ENCODE data around the gene TRIM52. TPM values are rescaled to one million over a fixed set of nuclear protein-coding genes. Genes with fewer than 3 reads are reported as not detected.

Gene TRIM52
- total RNA-seq, 1 donor from 2014 or later, result 9.4 TPM

DNA sequence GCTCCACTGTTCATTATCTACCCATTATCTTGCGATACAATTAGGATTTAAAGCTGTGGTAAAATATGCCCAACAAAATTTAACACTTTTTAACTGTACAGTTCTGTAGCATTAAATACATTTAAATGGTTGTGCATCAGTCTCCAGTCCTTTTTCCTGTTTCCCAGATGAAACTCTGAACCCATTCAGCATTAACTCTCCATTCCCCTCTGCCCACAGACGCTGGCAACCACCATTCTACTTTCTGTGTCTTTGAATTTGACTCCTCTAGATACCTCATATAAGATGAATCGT lies 53.0 kb downstream of the TRIM52 start:
- Histone ChIP-seq H3K4me2 (peak overlapping the region; percentile 67), H3K27ac (no peak overlapping the region), H3K79me2 (ENCODE audit: low read depth) (no peaks in the 10 kb centered on the region), H3K4me3 (peak overlapping the region; percentile 83), H3F3A (ENCODE audit: low read depth) (peaks cover 34% of the 10 kb centered on the region), H3K9me3 (ENCODE audit: low read depth) (no peaks in the 10 kb centered on the region), H4K20me1 (ENCODE audit: low read depth) (peaks cover 23% of the 10 kb centered on the region), H3K9ac (no peak overlapping the region), H3K27me3 (peaks cover 65% of the 10 kb centered on the region), H3K4me1 (peaks cover 9% of the 10 kb centered on the region), H3K36me3 (no peaks in the 10 kb centered on the region), H2AFZ (replicated peaks) (no peak overlapping the region)
- TF ChIP-seq, protein P1, sequence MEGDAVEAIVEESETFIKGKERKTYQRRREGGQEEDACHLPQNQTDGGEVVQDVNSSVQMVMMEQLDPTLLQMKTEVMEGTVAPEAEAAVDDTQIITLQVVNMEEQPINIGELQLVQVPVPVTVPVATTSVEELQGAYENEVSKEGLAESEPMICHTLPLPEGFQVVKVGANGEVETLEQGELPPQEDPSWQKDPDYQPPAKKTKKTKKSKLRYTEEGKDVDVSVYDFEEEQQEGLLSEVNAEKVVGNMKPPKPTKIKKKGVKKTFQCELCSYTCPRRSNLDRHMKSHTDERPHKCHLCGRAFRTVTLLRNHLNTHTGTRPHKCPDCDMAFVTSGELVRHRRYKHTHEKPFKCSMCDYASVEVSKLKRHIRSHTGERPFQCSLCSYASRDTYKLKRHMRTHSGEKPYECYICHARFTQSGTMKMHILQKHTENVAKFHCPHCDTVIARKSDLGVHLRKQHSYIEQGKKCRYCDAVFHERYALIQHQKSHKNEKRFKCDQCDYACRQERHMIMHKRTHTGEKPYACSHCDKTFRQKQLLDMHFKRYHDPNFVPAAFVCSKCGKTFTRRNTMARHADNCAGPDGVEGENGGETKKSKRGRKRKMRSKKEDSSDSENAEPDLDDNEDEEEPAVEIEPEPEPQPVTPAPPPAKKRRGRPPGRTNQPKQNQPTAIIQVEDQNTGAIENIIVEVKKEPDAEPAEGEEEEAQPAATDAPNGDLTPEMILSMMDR (IDR thresholded peaks at IDR 0.05), result no peak
- no peak for TF ChIP-seq EZH2 (IDR thresholded peaks at IDR 0.05)
- no peak for TF ChIP-seq EZH2phosphoT487 (IDR thresholded peaks at IDR 0.05)
- peaks cover 11% of the 10 kb centered on the region for H3K36me3 Mint-ChIP-seq
- peaks cover 25% of the 10 kb centered on the region for H3K4me1 Mint-ChIP-seq
- H3K9me3 Mint-ChIP-seq, result peaks cover 17% of the 10 kb centered on the region
- no peak overlapping the region for H3K27ac Mint-ChIP-seq
- DNase-seq (ENCODE audit: low spot score), result no peak
- peaks cover 55% of the 10 kb centered on the region for H3K27me3 Mint-ChIP-seq (ENCODE audit: insufficient read depth, low read depth)
- peak overlapping the region; percentile 97 for H3K4me3 Mint-ChIP-seq

DNA sequence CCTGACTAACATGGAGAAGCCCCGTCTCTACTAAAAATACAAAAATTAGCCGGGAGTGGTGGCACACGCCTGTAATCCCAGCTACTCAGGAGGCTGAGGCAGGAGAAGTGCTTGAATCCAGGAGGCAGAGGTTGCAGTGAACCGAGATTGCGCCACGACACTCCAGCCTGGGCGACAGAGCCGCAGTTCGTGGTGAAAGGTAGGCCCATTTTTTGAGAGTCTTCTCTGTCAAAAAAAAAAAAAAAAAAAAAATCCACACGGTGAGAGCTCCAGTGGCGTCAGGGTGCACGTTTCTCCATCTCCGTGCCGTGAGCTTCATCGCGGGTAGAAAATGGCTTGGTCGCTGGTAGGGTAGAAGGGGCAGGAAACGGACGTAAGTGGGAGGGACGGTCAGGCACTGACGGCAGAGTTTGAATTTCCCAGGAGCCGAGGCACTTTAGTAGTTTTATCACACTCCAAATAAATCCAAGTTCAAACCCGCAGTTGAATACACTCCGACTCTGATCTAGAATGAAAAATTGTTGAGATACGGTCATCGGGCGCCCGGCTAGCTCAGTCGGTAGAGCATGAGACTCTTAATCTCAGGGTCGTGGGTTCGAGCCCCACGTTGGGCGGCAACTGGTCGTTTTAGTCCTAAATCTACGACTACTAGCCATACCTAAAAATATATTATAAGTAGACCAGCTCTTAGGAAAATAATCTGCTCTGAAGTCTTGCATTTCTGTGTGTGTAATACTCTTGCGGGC lies 53.6 kb downstream of the TRIM52 start:
- peaks cover 11% of the 10 kb centered on the region for H3K36me3 Mint-ChIP-seq
- H3K9me3 Mint-ChIP-seq, result peaks cover 17% of the 10 kb centered on the region
- peak overlapping the region; percentile 97 for H3K4me3 Mint-ChIP-seq
- Histone ChIP-seq H3K9ac (no peak overlapping the region), H3K79me2 (ENCODE audit: low read depth) (no peaks in the 10 kb centered on the region), H3K27ac (no peak overlapping the region), H3K36me3 (no peaks in the 10 kb centered on the region), H3K4me2 (peak overlapping the region; percentile 67), H3K9me3 (ENCODE audit: low read depth) (no peaks in the 10 kb centered on the region), H3K4me1 (peaks cover 9% of the 10 kb centered on the region), H3K27me3 (peaks cover 65% of the 10 kb centered on the region), H4K20me1 (ENCODE audit: low read depth) (peaks cover 23% of the 10 kb centered on the region), H3K4me3 (peak overlapping the region; percentile 83), H2AFZ (replicated peaks) (peak overlapping the region; percentile 74), H3F3A (ENCODE audit: low read depth) (peaks cover 36% of the 10 kb centered on the region)
- DNase-seq (ENCODE audit: low spot score), result peak; percentile 73
- H3K4me1 Mint-ChIP-seq, result peaks cover 25% of the 10 kb centered on the region
- peak overlapping the region; percentile 99 for H3K27ac Mint-ChIP-seq
- no peak for TF ChIP-seq EZH2 (IDR thresholded peaks at IDR 0.05)
- TF ChIP-seq, protein P1 (IDR thresholded peaks at IDR 0.05), result no peak
- TF ChIP-seq EZH2phosphoT487 (IDR thresholded peaks at IDR 0.05), result no peak
- H3K27me3 Mint-ChIP-seq (ENCODE audit: insufficient read depth, low read depth), result peaks cover 57% of the 10 kb centered on the region

DNA sequence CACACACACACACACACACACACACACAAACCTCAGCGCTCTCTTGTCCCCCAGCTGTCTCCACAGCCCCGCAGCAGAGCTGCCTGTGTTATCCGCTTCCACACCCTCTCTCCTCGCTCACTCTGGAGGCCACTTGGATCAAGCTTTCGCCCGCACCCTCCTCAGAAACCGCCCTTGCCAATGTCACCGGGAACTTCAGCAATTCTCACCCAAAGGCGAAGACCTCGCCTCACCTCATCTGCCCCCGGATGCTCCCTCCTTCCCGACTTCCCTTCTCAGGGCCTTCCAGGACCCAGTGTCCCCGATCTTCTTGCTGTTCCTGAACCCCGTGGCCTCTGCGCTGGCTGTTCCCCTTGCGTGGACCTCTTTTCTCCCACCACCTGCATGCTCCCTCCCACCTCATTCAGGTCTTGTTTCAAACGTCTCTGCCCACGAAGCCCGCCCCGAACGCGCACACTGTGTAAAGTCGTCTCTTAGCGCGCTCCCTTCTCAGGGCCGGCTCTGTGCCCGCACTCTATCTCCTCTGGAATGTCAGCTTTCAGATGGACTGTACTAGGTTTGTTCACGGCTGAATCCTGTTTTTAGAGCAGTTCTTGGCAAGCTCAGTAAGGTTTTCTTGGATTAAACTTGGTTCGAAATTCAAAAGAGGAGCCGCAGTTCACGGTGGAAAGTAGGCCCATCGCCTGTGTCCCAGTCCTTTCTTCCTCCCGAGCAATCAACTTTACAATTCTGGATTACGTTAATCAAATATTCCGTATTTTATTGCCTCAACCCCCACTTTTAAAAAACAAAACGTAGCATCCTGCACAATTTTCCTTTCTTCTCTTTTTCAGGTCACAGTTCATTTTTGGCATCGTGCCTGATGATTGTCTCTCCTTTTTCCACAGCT lies 54.9 kb downstream of the TRIM52 start:
- peaks cover 60% of the 10 kb centered on the region for H3K27me3 Mint-ChIP-seq (ENCODE audit: insufficient read depth, low read depth)
- peaks cover 9% of the 10 kb centered on the region for H3K4me1 ChIP-seq
- no peak overlapping the region for H3K9ac ChIP-seq
- H3F3A ChIP-seq (ENCODE audit: low read depth), result peaks cover 36% of the 10 kb centered on the region
- peaks cover 25% of the 10 kb centered on the region for H3K4me1 Mint-ChIP-seq
- H3K36me3 ChIP-seq, result no peaks in the 10 kb centered on the region
- peak; percentile 66 for TF ChIP-seq EZH2phosphoT487 (IDR thresholded peaks at IDR 0.05)
- TF ChIP-seq, protein P1 (IDR thresholded peaks at IDR 0.05), result no peak
- peak; percentile 72 for TF ChIP-seq EZH2 (IDR thresholded peaks at IDR 0.05)
- H4K20me1 ChIP-seq (ENCODE audit: low read depth), result peaks cover 23% of the 10 kb centered on the region
- peaks cover 17% of the 10 kb centered on the region for H3K9me3 Mint-ChIP-seq
- peak overlapping the region; percentile 99 for H3K27ac Mint-ChIP-seq
- peaks cover 65% of the 10 kb centered on the region for H3K27me3 ChIP-seq
- H3K36me3 Mint-ChIP-seq, result peaks cover 11% of the 10 kb centered on the region
- peak overlapping the region; percentile 97 for H3K4me3 Mint-ChIP-seq
- H2AFZ ChIP-seq (replicated peaks), result peak overlapping the region; percentile 84
- peak; percentile 66 for DNase-seq (ENCODE audit: low spot score)
- H3K27ac ChIP-seq, result no peak overlapping the region
- H3K79me2 ChIP-seq (ENCODE audit: low read depth), result no peaks in the 10 kb centered on the region
- H3K4me3 ChIP-seq, result peak overlapping the region; percentile 83
- peak overlapping the region; percentile 91 for H3K4me2 ChIP-seq
- no peaks in the 10 kb centered on the region for H3K9me3 ChIP-seq (ENCODE audit: low read depth)

Small RNA genes lying within 50 kb of the gene (microRNA-seq; reads per million reads assigned to microRNA genes)
- gene MIR4638, result not detected

Small RNA genes lying within 50 kb of the gene (small RNA-seq; reads per million reads assigned to genes)
- gene MIR4638 (not detected), gene RNU6-705P (not detected), gene SNORD95 (not detected), gene SNORD96A (not detected)

Other genes with a start within 250 kb of the TRIM52 start
- 0.24 and 0.56 TPM in 2 replicates for gene BTNL9, start 220.9 kb downstream of the TRIM52 start, total RNA-seq (ENCODE audit: low replicate concordance)
- gene OR2V1, start 130.0 kb downstream of the TRIM52 start, total RNA-seq (ENCODE audit: low replicate concordance), result not detected in 2 replicates
- gene OR2V2, start 113.6 kb downstream of the TRIM52 start, total RNA-seq (ENCODE audit: low replicate concordance), result not detected in 2 replicates
- gene TRIM7, start 55.9 kb downstream of the TRIM52 start, total RNA-seq (ENCODE audit: low replicate concordance), result not detected in 2 replicates
- 8.1 and 24.2 TPM in 2 replicates for gene TRIM41, start 37.9 kb downstream of the TRIM52 start, total RNA-seq (ENCODE audit: low replicate concordance)
- gene RACK1, start 17.2 kb downstream of the TRIM52 start, total RNA-seq (ENCODE audit: low replicate concordance), result 2,816 and 3,567 TPM in 2 replicates
- gene OR4F3, start 106.1 kb upstream of the TRIM52 start, total RNA-seq (ENCODE audit: low replicate concordance), result not detected in 2 replicates

All from neural progenitor cell (in vitro differentiated cells).